Head of caudate nucleus (tissue), 42 donors: ENCODE results near the gene THBS4.

Experiments
- DNase-seq, 42 donors: peaks; one replicate each; pipeline versions ENCODE4 v3.0.0 to v3.0.0-alpha.2; 2020 to 2021; ENCODE audit warnings: mixed read lengths in 7 of 42
- intact Hi-C: fragments of 100-400 bp; cut with DNase I; formaldehyde crosslinking; loops from one replicate; pipeline ENCODE4 v1.15.0; 2022

THBS4 gene

GRCh38 chr5:80034962-80035821 is at the start of gene THBS4:
THBS4 (plus strand) TSS chr5:80035348; CDS start chr5:80035538, 190 bp downstream.
- intact Hi-C loops: no loop called here
- peak in 26 of 42 donors; percentile 4 to 50 (median 21) for DNase-seq

- intact Hi-C loops: no loop called here
- DNase-seq: no peak
Observed at GRCh38 chr5:79986260-79986659, 48.9 kb upstream of the THBS4 start.

- intact Hi-C loops: loop anchor here (10.0 kb wide), 1 partner anchor 85 kb away; no protein-coding TSS in a partner anchor
- DNase-seq: no peak
Observed at GRCh38 chr5:79990205-79990597, 44.9 kb upstream of the THBS4 start.

DNA sequence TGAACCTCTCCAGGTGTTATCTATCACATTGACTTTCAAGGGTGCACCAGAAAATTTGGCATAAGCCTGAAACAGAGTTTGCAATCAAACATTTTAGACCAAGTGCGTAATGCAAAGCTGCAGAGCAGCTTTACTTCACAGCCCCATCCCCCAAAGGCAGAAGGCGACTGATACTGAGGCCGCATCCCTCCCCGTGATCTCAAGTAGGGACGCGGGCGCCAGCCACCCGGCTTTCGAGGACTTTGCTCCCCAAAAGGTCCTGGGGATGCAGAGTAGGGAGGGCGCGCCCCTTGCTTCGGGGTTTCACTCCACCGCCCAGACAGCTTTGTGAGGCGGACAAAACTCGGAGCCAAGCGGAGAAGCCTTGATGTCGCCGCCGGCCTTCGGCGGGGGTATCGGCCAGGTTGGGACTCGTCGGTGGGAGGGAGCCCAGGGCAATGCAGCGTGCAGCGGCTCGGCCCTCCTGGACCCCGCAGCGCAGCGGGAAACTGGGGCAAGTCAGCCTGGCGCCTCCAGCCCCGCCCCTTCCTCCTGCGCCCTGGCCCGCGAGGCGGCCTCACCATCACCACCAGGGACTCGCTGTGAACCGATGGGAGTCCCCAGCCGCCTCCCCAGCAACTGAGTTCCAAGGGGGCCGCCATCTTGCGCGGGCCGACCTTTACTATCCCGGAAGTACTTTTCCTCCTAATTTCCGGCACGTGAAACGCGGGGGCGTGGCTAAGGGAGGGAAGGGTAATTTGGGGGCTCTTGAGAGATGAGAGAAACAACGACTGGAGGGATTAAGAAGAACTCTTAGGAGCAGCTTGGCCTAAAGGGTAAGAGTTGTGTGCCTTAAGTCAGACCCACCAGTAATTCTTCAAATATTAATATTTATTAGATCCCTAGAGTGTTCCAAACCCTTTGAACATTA is 44.3 kb upstream of the THBS4 start, which contains the start of gene MTX3:
TSS of gene MTX3 (minus strand) at position 665 of the 910 bp plus-strand sequence. CDS start at position 641, 24 bp downstream.
- intact Hi-C loops: loop anchor here (10.0 kb wide), 1 partner anchor 84 kb away; no protein-coding TSS in a partner anchor
- peak; percentile 82 to 96 (median 90) for DNase-seq

DNA sequence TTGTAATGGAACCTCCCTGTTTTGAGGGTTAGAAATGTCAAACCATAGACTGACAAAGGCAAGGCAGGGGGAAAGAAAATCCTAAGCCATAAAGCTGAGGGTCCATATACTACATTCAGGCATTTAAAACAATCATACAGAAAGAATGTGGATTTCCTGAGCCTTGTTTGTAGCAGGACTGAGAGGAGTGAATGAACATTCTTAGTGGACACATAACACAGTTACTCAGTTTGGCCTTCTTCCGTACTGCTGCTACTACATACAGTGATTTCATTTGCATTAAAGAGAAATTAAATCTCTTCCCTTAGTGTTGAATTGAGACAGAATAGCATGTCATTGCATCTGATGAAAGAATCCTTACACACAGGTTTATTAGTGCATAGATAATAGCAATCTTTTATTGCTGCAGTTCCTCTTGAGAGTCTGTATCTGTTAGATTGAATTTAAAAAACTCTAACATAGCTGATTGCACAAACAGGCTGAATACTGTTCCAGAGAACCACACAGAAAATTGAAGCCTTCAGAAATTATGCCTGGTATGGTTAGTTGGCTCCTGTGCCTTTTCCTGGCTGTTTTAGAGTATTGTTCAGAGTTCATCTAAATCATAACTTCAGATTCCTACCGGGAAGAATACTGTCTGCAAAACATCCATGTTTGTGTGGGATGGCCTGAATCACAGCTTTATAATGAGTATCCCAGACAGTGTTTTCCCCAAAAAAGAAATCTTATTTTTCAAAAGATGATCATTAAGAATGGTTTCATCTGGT is 42.1 kb upstream of the THBS4 start:
- intact Hi-C loops: loop anchor here (10.0 kb wide), 1 partner anchor 82 kb away; no protein-coding TSS in a partner anchor
- DNase-seq: no peak

- no peak for DNase-seq
- intact Hi-C loops: loop anchor here (10.0 kb wide), 1 partner anchor 75 kb away; no protein-coding TSS in a partner anchor
Observed at GRCh38 chr5:79999722-80000121, 35.4 kb upstream of the THBS4 start.

- intact Hi-C loops: no loop called here
Observed at GRCh38 chr5:80002677-80003076, 32.5 kb upstream of the THBS4 start.

DNA sequence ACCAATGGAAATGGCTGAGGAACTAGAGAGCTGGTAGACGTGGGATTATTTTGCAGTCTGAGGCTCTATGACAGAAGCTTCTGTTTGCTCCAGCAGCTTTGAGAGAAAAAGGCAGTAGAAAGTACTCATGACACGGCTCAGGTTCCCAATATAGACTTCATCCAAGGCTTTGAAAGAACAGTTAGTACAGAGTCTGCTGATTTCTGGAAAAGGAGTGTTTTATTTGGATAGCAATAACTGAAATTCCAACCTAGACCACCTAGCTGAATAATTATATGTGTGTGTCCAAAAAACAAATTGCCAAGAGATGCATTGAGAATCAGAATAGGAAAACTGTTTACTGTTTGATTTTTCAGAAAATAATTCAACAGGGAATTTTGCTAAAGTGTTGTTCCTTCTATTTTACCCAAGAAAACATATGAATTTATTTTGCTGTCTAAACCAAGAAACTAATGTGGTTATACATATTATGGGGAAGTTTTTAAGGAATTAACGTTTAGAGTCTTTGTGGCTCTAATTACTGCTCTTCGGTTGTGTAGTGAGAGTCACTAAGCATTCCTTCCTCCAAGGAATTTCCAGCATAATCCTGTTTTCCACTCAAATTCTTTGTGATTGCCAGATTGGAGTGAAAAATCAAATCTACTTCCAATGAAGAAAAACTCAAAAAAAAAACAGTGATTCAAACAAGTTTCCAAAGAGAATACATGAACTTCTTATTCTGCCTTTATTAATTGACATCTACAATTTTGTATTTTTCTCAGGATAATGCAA is 26.0 kb upstream of the THBS4 start:
- intact Hi-C loops: no loop called here
- DNase-seq: peak in 1 of 42 donors; percentile 2

More at GRCh38 chr5:80002677-80003076, 32.5 kb upstream of the THBS4 start:
- DNase-seq: no peak

DNA sequence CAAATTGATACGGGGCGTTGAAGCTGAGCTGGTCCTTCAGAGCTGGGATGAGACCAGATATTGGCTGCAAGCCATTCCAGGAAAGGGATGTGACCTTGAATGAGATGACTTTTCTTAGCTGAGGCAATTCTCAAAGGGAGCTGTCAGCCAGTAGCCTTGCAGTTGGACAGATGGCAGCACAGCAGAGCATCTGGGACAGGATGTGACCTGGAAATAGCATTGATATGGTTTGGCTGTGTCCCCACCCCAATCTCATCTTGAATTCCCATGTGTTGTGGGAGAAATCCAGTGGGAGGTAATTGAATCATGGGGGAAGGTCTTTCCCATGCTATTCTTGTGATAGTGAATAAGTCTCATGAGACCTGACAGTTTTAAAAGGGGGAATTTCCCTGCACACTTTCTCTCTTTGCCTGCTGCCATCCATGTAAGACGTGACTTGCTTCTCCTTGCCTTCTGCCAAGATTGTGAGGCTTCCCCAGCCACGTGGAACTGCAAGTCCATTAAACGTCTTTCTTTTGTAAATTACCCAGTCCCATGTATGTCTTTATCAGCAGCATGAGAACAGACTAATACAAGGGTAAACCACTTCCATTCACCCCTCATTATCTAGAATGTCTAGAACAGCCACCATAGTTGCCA is 24.3 kb upstream of the THBS4 start:
- intact Hi-C loops: no loop called here
- DNase-seq: no peak

DNA sequence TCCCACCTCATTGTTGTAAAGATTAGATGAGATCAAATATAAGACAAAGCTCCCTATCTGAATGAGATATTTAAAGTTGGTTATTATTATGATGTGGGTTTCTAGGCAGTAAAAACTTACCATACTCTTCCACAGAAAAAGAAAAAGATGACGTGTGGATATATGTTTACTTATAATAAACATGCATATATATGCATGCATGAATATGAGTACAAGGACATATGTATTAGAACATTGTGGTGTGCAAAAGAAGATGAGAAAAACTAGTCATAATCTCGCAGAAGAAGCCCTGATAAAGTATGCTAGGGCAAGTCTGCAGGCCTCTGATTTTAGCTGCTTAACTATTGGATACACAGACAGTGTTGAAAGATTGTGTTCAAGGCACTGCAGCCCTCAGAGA is 10.1 kb upstream of the THBS4 start:
- no peak for DNase-seq
- intact Hi-C loops: no loop called here

- intact Hi-C loops: no loop called here
- no peak for DNase-seq
Observed at GRCh38 chr5:80026841-80027240, 8.3 kb upstream of the THBS4 start.

DNA sequence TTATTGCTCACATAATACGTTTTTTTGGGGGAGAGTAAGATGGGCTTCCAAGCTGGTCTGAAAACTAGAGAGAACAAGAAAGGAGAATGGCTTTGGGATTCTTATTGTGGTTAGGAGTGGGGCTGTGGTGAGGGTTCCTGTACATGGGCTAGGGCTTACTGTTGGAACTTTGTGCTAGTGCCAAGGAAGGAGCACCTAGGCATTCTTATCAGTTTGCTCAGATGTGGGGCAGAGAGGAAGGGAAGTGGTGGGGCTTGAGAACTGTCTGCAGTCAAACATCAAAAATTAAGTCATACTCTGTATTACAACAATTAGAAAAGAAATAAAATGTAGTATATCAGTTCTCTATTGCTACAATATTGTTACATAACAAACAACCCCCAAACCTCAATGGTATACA is 4.0 kb upstream of the THBS4 start:
- no peak for DNase-seq
- intact Hi-C loops: no loop called here

DNA sequence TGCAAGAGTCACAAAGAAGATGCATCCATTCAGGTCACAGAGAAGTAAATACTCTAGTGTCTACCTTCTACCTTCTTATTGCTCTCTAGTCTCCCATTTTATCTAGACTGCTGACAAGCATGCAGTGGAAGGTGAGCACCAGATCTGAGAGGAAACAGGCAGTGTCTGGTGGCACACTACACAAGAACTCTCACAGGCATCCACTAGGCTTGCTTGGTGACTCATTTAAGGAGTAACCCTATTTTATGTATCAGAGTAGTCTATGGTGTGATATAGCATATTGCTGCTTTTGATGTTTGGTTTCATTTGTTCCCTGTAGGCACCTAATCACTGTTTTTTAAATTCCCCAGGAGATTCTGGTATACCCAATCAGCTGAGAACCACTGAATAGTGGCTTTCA is 1.6 kb upstream of the THBS4 start:
- intact Hi-C loops: no loop called here
- no peak for DNase-seq

DNA sequence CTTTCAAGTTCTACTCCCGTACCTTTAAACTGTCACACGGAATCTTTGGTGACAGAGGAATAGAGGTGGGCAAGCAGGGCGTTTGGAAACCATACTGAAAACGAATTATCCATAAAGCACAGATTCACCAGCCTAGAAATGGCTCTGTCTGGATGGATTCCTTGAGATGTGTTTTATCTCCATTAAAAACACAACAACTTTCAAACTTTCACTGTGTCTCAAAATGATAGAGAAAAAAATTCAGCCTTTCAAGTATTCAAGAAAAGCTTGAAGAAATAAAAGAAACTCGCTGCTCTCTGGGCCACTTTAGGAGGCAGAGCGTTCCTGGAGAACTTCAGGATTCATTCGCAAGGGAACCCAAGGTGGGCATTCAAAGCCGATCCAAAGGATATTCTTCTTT is 589 bp upstream of the THBS4 start:
- intact Hi-C loops: no loop called here
- no peak for DNase-seq

DNA sequence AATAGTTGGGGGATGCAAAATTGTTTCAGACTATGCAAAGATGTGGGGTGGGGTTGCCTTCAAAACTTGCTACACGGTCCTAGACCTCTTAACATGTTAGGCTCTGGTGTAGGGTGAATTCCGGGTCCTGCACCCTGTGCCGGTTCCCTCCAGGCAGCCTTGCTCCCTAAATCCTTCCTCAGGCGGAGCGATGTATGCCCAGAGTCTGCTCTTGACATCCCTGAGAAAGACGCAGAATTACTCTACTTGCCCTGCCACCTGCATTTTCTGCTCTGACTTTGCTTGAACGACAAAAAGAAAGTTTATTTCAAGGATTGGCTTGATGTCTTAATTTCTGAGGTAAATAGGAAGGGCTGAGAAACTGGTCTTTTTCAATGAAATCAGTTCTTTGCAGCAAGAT is 691 bp downstream of the THBS4 start:
- DNase-seq: no peak
- intact Hi-C loops: no loop called here

GRCh38 chr5:80036615-80037014 is 1.5 kb downstream of the THBS4 start:
- intact Hi-C loops: no loop called here
- peak in 1 of 42 donors; percentile 18 for DNase-seq

- no peak for DNase-seq
- intact Hi-C loops: no loop called here
Observed at GRCh38 chr5:80037366-80037765, 2.2 kb downstream of the THBS4 start.

DNA sequence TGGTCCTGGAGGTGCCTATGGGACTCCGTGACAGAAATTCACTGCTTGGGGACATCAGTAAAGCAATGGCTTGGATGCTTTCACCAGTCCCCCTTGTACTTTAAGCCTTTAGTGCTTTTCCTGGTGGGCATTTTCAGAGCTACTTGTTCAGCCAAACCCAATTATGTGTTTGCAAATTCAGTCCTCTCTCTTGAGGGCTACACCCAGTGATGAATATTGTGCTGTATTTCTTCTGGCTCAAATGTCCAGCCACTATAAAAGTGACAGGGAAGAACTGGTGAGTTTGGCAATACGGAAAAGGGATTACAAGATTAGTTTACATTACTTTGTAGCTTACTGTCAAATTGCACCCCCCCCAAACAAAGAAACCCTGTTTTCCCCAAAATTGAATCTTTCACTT is 4.5 kb downstream of the THBS4 start:
- intact Hi-C loops: no loop called here
- DNase-seq: no peak
